Fibroblast of skin of right quadriceps (primary cell): ENCODE data around the gene PGBD1.
"Not testable (repeated sequence)": the region's sequence is repeated elsewhere in the genome, so short reads cannot be mapped to it uniquely, and the experiment has no call there.

Source experiments
- DNase-seq: peaks from one replicate; pipeline ENCODE4 v3.0.0-alpha.2; 2013

Gene PGBD1

GRCh38 chr6:28274888-28275287, 6.5 kb upstream of the PGBD1 start:
- DNase-seq, result no peak

GRCh38 chr6:28277746-28278145, 3.6 kb upstream of the PGBD1 start:
- no peak for DNase-seq

- DNase-seq, result no peak
Measured at GRCh38 chr6:28280595-28281287, 631 bp upstream of the PGBD1 start.

- DNase-seq, result no peak
Measured at GRCh38 chr6:28282926-28283325, 1.6 kb downstream of the PGBD1 start.

- DNase-seq, result no peak
Measured at GRCh38 chr6:28291573-28291972, 10.2 kb downstream of the PGBD1 start.

- DNase-seq, result no peak
Measured at GRCh38 chr6:28295326-28295725, 14.0 kb downstream of the PGBD1 start.

- DNase-seq, result no peak
Measured at GRCh38 chr6:28296520-28297060, 15.2 kb downstream of the PGBD1 start.

GRCh38 chr6:28303570-28303969, 22.2 kb downstream of the PGBD1 start:
- DNase-seq, result no peak

- DNase-seq, result not testable (repeated sequence)
Measured at GRCh38 chr6:28306363-28306762, 25.0 kb downstream of the PGBD1 start.

GRCh38 chr6:28311139-28311823, 29.9 kb downstream of the PGBD1 start:
- no peak for DNase-seq

GRCh38 chr6:28312939-28313338, 31.6 kb downstream of the PGBD1 start:
- DNase-seq, result no peak

- DNase-seq, result no peak
Measured at GRCh38 chr6:28315628-28316027, 34.3 kb downstream of the PGBD1 start.

- not testable (repeated sequence) for DNase-seq
Measured at GRCh38 chr6:28317866-28318265, 36.5 kb downstream of the PGBD1 start.

GRCh38 chr6:28322661-28323060, 41.3 kb downstream of the PGBD1 start:
- DNase-seq, result no peak

GRCh38 chr6:28323813-28324424, 42.5 kb downstream of the PGBD1 start:
- DNase-seq, result no peak

- no peak for DNase-seq
Measured at GRCh38 chr6:28326371-28326948, 45.1 kb downstream of the PGBD1 start.

- no peak for DNase-seq
Measured at GRCh38 chr6:28330041-28330440, 48.7 kb downstream of the PGBD1 start.

GRCh38 chr6:28333047-28333446, 51.7 kb downstream of the PGBD1 start:
- no peak for DNase-seq

- DNase-seq, result no peak
Measured at GRCh38 chr6:28333599-28334018, 52.2 kb downstream of the PGBD1 start.

GRCh38 chr6:28334286-28335039, 53.1 kb downstream of the PGBD1 start:
- DNase-seq, result no peak

- DNase-seq, result no peak
Measured at GRCh38 chr6:28335040-28335563, 53.7 kb downstream of the PGBD1 start.

- DNase-seq, result peak; percentile 98
Measured at GRCh38 chr6:28335564-28336283, 54.4 kb downstream of the PGBD1 start, which contains the start of gene ZSCAN31. Gene ZSCAN31 (minus strand): TSS chr6:28336148. CDS start chr6:28329683, 6,465 bp downstream.
